IMR-90 (cell line): ENCODE data around the gene ATG12. TPM values are rescaled to one million over a fixed set of nuclear protein-coding genes. Genes with fewer than 3 reads are reported as not detected.

Experiments used
- ATAC-seq: fragments of 200-7000 bp; cut with Tn5 transposase; 2 replicates; pipeline ENCODE4 v1.9.1; 2020; ENCODE audit warnings: low read depth, mild to moderate bottlenecking, moderate library complexity
- BruUV-seq: library from RNA; stranded (reverse); fragments of 400-500 nt; replicated peaks from 2 replicates; lab custom pipeline; 2021; lab: Mats Ljungman, UMichigan
- CTCF ChIA-PET: fragments of 300-600 bp; formaldehyde crosslinking; extraction: SDS; loops from one replicate; lab custom pipeline; 2021; ENCODE audit warnings: antibody characterized with exemption; lab: Yijun Ruan, JAX
- POLR2A ChIA-PET: fragments of 300-600 bp; sonication (Branson Sonifier 250); formaldehyde crosslinking; loops from one replicate; lab custom pipeline; 2022; ENCODE audit warnings: antibody characterized with exemption; ENCODE audit not compliant: unreplicated experiment; lab: Charles Lee
- DNase-seq: peaks from one replicate; pipeline ENCODE4 v3.0.0; 2013
- H2AFZ ChIP-seq: replicated peaks from 2 replicates; pipeline ENCODE3; 2013; ENCODE audit warnings: low read length, mild to moderate bottlenecking; ENCODE audit not compliant: poor library complexity
- H2AK5ac ChIP-seq: 2 replicates; pipeline ENCODE4 v1.6.1; 2013; ENCODE audit warnings: low read depth, low read length, inconsistent platforms
- H2AK9ac ChIP-seq: replicated peaks from 2 replicates; pipeline ENCODE3; 2013; ENCODE audit warnings: mild to moderate bottlenecking, low read depth, low read length, moderate library complexity; ENCODE audit not compliant: poor library complexity
- H2BK120ac ChIP-seq: 2 replicates; pipeline ENCODE4 v1.6.1; 2013; ENCODE audit warnings: low read depth, low read length, inconsistent platforms
- H2BK15ac ChIP-seq: 3 replicates; pipeline ENCODE4 v1.6.1; 2013; ENCODE audit warnings: low read depth, low read length, inconsistent platforms
- H2BK20ac ChIP-seq: 2 replicates; pipeline ENCODE4 v1.6.1; 2013; ENCODE audit warnings: low read depth, mild to moderate bottlenecking, inconsistent platforms, low read length, moderate library complexity
- H2BK5ac ChIP-seq: 2 replicates; pipeline ENCODE4 v1.6.1; 2013; ENCODE audit warnings: mild to moderate bottlenecking, low read depth, low read length, inconsistent platforms; ENCODE audit not compliant: poor library complexity, severe bottlenecking
- H3K14ac ChIP-seq: replicated peaks from 2 replicates; pipeline ENCODE4 v1.6.1; 2013; ENCODE audit warnings: low read depth, low read length, inconsistent platforms
- H3K18ac ChIP-seq: 2 replicates; pipeline ENCODE4 v1.6.1; 2013; ENCODE audit warnings: low read depth, low read length, control low read depth
- H3K23ac ChIP-seq: 2 replicates; pipeline ENCODE4 v1.6.1; 2013; ENCODE audit warnings: low read depth, low read length, inconsistent platforms
- H3K27ac ChIP-seq: 2 replicates; pipeline ENCODE4 v1.5.1; 2013; ENCODE audit warnings: mild to moderate bottlenecking, control low read depth, low read length; ENCODE audit not compliant: insufficient read depth
- H3K27me3 ChIP-seq: 2 replicates; pipeline ENCODE4 v1.6.1; 2013; ENCODE audit warnings: low read length; ENCODE audit not compliant: control insufficient read depth, insufficient read depth
- H3K36me3 ChIP-seq: 2 replicates; pipeline ENCODE4 v1.6.1; 2013; ENCODE audit warnings: low read length, mixed read lengths; ENCODE audit not compliant: control insufficient read depth, insufficient read depth
- H3K4ac ChIP-seq: 2 replicates; pipeline ENCODE4 v1.6.1; 2013; ENCODE audit warnings: low read depth, low read length, inconsistent platforms
- H3K4me1 ChIP-seq: 2 replicates; pipeline ENCODE4 v1.6.1; 2013; ENCODE audit warnings: low read length, mixed read lengths; ENCODE audit not compliant: control insufficient read depth, insufficient read depth
- H3K4me2 ChIP-seq: 2 replicates; pipeline ENCODE4 v1.6.1; 2013; ENCODE audit warnings: low read depth, mild to moderate bottlenecking, control low read depth, low read length, moderate library complexity
- H3K4me3 ChIP-seq: 2 replicates; pipeline ENCODE4 v1.5.1; 2013; ENCODE audit warnings: low read depth, mild to moderate bottlenecking, control low read depth, low read length, moderate library complexity; ENCODE audit not compliant: insufficient read depth
- H3K56ac ChIP-seq: 2 replicates; pipeline ENCODE4 v1.6.1; 2013; ENCODE audit warnings: low read length, inconsistent platforms; ENCODE audit not compliant: insufficient read depth; ENCODE audit errors: extremely low read depth
- H3K79me1 ChIP-seq, 2 experiments: 2 replicates each; pipeline ENCODE4 v1.6.1; 2013; ENCODE audit warnings: low read length in 2 of 2, inconsistent platforms in 1 of 2, low read depth in 1 of 2
- H3K9ac ChIP-seq: 2 replicates; pipeline ENCODE4 v1.6.1; 2013; ENCODE audit warnings: low read depth, low read length, control low read depth
- H3K9me1 ChIP-seq: 2 replicates; pipeline ENCODE4 v1.6.1; 2013; ENCODE audit warnings: low read length, inconsistent platforms; ENCODE audit not compliant: insufficient read depth
- H3K9me3 ChIP-seq: 2 replicates; pipeline ENCODE4 v1.6.1; 2013; ENCODE audit warnings: low read length; ENCODE audit not compliant: control insufficient read depth, insufficient read depth
- H4K20me1 ChIP-seq: 2 replicates; pipeline ENCODE4 v1.6.1; 2013; ENCODE audit warnings: low read length, inconsistent platforms; ENCODE audit not compliant: insufficient read depth
- H4K5ac ChIP-seq: 2 replicates; pipeline ENCODE4 v1.6.1; 2013; ENCODE audit warnings: mild to moderate bottlenecking, low read depth, low read length, control low read depth
- H4K8ac ChIP-seq, 2 experiments: 2 replicates each; pipeline ENCODE4 v1.6.1; 2013; ENCODE audit warnings: low read depth in 2 of 2, low read length in 2 of 2, control low read depth in 1 of 2, inconsistent platforms in 1 of 2
- H4K91ac ChIP-seq: 2 replicates; pipeline ENCODE4 v1.6.1; 2013; ENCODE audit warnings: low read depth, low read length, inconsistent platforms; ENCODE audit not compliant: insufficient read depth
- BHLHE40 ChIP-seq: fragments of 150-350 bp; IDR thresholded peaks from 2 replicates; pipeline ENCODE4 v1.6.1; 2016; ENCODE audit warnings: mild to moderate bottlenecking, low read depth, low read length
- CEBPB ChIP-seq: IDR thresholded peaks from 2 replicates; pipeline ENCODE4 v1.6.1; 2012; ENCODE audit warnings: low read depth, low read length, improper control_type of control experiment
- CHD1 ChIP-seq: IDR thresholded peaks from 2 replicates; pipeline ENCODE4 v1.6.1; 2012; ENCODE audit warnings: low read depth, low read length, improper control_type of control experiment
- FOS ChIP-seq: fragments of 150-350 bp; IDR thresholded peaks from 2 replicates; pipeline ENCODE4 v1.6.1; 2016; ENCODE audit warnings: low read depth, low read length
- MAFK ChIP-seq: IDR thresholded peaks from 2 replicates; pipeline ENCODE4 v1.6.1; 2012; ENCODE audit warnings: low read depth, low read length, improper control_type of control experiment
- MAZ ChIP-seq: IDR thresholded peaks from 2 replicates; pipeline ENCODE4 v1.6.1; 2012; ENCODE audit warnings: low read depth, mild to moderate bottlenecking, low read length, improper control_type of control experiment, moderate library complexity, borderline replicate concordance
- MXI1 ChIP-seq: IDR thresholded peaks from 2 replicates; pipeline ENCODE4 v1.6.1; 2012; ENCODE audit warnings: low read depth, mild to moderate bottlenecking, low read length, moderate library complexity, borderline replicate concordance
- NFE2L2 ChIP-seq: fragments of 150-350 bp; IDR thresholded peaks from 2 replicates; pipeline ENCODE4 v1.6.1; 2016; ENCODE audit warnings: low read depth, mild to moderate bottlenecking, low read length
- POLR2A ChIP-seq: IDR thresholded peaks from 2 replicates; pipeline ENCODE4 v1.6.1; 2012; ENCODE audit warnings: mild to moderate bottlenecking, low read depth, low read length
- RAD21 ChIP-seq: IDR thresholded peaks from 2 replicates; pipeline ENCODE4 v1.6.1; 2012; ENCODE audit warnings: low read length, improper control_type of control experiment
- RCOR1 ChIP-seq: IDR thresholded peaks from 2 replicates; pipeline ENCODE4 v1.6.1; 2012; ENCODE audit warnings: mild to moderate bottlenecking, low read length, improper control_type of control experiment; ENCODE audit not compliant: insufficient replicate concordance
- RFX5 ChIP-seq: IDR thresholded peaks from 2 replicates; pipeline ENCODE4 v1.8.0; 2012; ENCODE audit warnings: low read depth, mild to moderate bottlenecking, low read length, moderate library complexity
- SMC3 ChIP-seq: fragments of 150-350 bp; IDR thresholded peaks from 2 replicates; pipeline ENCODE4 v1.6.1; 2016; ENCODE audit warnings: low read depth, mild to moderate bottlenecking, antibody characterized with exemption, low read length, moderate library complexity
- WGBS, 2 experiments: methylation state at CpG; one replicate each; pipeline versions ENCODE4 v1.1.5 to v1.1.7; 2013; ENCODE audit warnings: missing lambda C conversion rate in 2 of 2; ENCODE audit not compliant: insufficient read length in 1 of 2; ENCODE audit errors: extremely low coverage in 2 of 2; 5-methylcytosine and 5-hydroxymethylcytosine counted together
- dilution Hi-C: fragments of 300-500 bp; cut with HindIII; formaldehyde crosslinking; loops from one replicate; pipeline ENCODE4 v1.14.3; 2018; ENCODE audit warnings: low sequenced_read_pairs; ENCODE audit not compliant: unreplicated experiment
- in situ Hi-C: fragments of 300-500 bp; cut with MboI; formaldehyde crosslinking; loops from 3 replicates; pipeline ENCODE4 v1.14.3; 2019; ENCODE audit warnings: low sequenced_read_pairs, inconsistent platforms, mixed read lengths
- intact Hi-C: fragments of 100-400 bp; cut with micrococcal nuclease; formaldehyde crosslinking; loops from 2 replicates; pipeline ENCODE4 v1.10.0; 2022
- polyA plus RNA-seq, 3 experiments: library from polyadenylated mRNA; depleted of rRNA; stranded (reverse); fragments of >200 nt; gene quantifications; 2 replicates each; pipeline ENCODE4 v1.2.3, GENCODE V29; 2012; ENCODE audit warnings: low replicate concordance in 1 of 3
- total RNA-seq: library from RNA; depleted of rRNA; stranded (reverse); fragments of >200 nt; gene quantifications from 2 replicates; pipeline ENCODE4 v1.2.3, GENCODE V29; 2012
- TF ChIP-seq, protein P1 (sequence below): fragments of 150-350 bp; IDR thresholded peaks from 2 replicates; pipeline ENCODE4 v1.6.1; 2017; ENCODE audit warnings: mild to moderate bottlenecking, antibody characterized with exemption, low read length, low read depth
- TF ChIP-seq, protein P2 (sequence below): conservative IDR thresholded peaks from 2 replicates; pipeline ENCODE4 v1.5.1; 2012; ENCODE audit warnings: mild to moderate bottlenecking, low read depth, low read length, improper control_type of control experiment
- TF ChIP-seq, protein P3 (sequence below): fragments of 150-350 bp; IDR thresholded peaks from 2 replicates; pipeline ENCODE4 v1.6.1; 2016; ENCODE audit warnings: low read depth, mild to moderate bottlenecking, low read length, moderate library complexity, borderline replicate concordance

ATG12 gene
- total and polyA plus RNA-seq, 2 of the 4 experiments (the other 2 are of a cell fraction) = 68.0 to 95.7 TPM

DNA sequence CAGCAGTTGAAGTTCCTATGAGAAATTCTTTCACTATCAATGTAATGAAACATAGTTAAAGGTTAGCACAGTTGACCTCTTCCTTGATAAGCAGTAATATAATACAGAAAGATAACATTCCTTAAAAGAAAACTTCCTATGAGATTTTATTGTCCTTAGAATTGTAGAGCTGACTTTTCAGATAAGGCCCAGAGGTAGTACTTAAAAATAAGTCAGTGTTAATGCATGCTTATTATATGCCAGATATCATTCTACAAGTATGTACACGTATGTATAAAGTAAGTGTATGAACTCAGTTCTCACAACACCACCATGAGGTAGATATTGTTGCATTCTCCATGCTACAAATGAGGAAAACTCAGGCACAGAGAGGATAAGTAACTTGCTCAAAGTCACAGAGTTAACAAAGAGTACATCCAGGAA, 15.7 kb upstream of the ATG12 start:
- Histone ChIP-seq H4K20me1 (peaks cover 46% of the 10 kb centered on the region), H2AK9ac (no peak overlapping the region), H3K79me1 (peaks cover 29 to 51% of the 10 kb centered on the region in 2 experiments), H3K4ac (no peak overlapping the region), H3K18ac (no peak overlapping the region), H3K56ac (no peak overlapping the region), H4K5ac (no peak overlapping the region), H2BK5ac (peak overlapping the region; percentile 15), H2BK15ac (no peak overlapping the region), H3K27me3 (no peaks in the 10 kb centered on the region), H3K4me1 (peaks cover 9% of the 10 kb centered on the region), H3K4me2 (no peak overlapping the region; the same call in 1 of the 2 replicates), H3K9me3 (no peaks in the 10 kb centered on the region), H2AK5ac (no peak overlapping the region), H3K9ac (no peak overlapping the region), H3K14ac (no peak overlapping the region), H4K8ac (no peak overlapping the region), H4K91ac (no peak overlapping the region), H3K27ac (no peak overlapping the region), H3K23ac (no peak overlapping the region), H2BK20ac (no peak overlapping the region), H3K36me3 (no peaks in the 10 kb centered on the region), H3K4me3 (no peak overlapping the region), H2AFZ (no peak overlapping the region), H3K9me1 (no peaks in the 10 kb centered on the region; the same call in 1 of the 2 replicates), H2BK120ac (no peak overlapping the region)
- ChIA-PET CTCF (no interaction called here), POLR2A (no interaction called here)
- DNase-seq (no peak), ATAC-seq (no peak)
- no CpG with 5 or more reads among the region's 1 CpG for WGBS, 2 experiments
- dilution Hi-C loops = no loop called here
- intact Hi-C loops = no loop called here
- no TSS peak for BruUV-seq
- in situ Hi-C loops = no loop called here
- TF ChIP-seq, protein P1, sequence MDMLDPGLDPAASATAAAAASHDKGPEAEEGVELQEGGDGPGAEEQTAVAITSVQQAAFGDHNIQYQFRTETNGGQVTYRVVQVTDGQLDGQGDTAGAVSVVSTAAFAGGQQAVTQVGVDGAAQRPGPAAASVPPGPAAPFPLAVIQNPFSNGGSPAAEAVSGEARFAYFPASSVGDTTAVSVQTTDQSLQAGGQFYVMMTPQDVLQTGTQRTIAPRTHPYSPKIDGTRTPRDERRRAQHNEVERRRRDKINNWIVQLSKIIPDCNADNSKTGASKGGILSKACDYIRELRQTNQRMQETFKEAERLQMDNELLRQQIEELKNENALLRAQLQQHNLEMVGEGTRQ = no peak
- no peak for TF ChIP-seq MAZ
- TF ChIP-seq FOS = no peak
- TF ChIP-seq RCOR1 = no peak
- no peak for TF ChIP-seq CEBPB
- no peak for TF ChIP-seq NFE2L2
- no peak for TF ChIP-seq MXI1
- no peak for TF ChIP-seq MAFK
- TF ChIP-seq SMC3 = no peak
- no peak for TF ChIP-seq RFX5
- no peak for TF ChIP-seq RAD21
- TF ChIP-seq, protein P2, sequence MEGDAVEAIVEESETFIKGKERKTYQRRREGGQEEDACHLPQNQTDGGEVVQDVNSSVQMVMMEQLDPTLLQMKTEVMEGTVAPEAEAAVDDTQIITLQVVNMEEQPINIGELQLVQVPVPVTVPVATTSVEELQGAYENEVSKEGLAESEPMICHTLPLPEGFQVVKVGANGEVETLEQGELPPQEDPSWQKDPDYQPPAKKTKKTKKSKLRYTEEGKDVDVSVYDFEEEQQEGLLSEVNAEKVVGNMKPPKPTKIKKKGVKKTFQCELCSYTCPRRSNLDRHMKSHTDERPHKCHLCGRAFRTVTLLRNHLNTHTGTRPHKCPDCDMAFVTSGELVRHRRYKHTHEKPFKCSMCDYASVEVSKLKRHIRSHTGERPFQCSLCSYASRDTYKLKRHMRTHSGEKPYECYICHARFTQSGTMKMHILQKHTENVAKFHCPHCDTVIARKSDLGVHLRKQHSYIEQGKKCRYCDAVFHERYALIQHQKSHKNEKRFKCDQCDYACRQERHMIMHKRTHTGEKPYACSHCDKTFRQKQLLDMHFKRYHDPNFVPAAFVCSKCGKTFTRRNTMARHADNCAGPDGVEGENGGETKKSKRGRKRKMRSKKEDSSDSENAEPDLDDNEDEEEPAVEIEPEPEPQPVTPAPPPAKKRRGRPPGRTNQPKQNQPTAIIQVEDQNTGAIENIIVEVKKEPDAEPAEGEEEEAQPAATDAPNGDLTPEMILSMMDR = no peak
- TF ChIP-seq, protein P3, sequence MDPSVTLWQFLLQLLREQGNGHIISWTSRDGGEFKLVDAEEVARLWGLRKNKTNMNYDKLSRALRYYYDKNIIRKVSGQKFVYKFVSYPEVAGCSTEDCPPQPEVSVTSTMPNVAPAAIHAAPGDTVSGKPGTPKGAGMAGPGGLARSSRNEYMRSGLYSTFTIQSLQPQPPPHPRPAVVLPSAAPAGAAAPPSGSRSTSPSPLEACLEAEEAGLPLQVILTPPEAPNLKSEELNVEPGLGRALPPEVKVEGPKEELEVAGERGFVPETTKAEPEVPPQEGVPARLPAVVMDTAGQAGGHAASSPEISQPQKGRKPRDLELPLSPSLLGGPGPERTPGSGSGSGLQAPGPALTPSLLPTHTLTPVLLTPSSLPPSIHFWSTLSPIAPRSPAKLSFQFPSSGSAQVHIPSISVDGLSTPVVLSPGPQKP = no peak
- TF ChIP-seq POLR2A = no peak
- no peak for TF ChIP-seq BHLHE40
- TF ChIP-seq CHD1 = no peak
